Measurements from ENCODE around the gene MUSK. TPM values are rescaled to one million over a fixed set of nuclear protein-coding genes. Genes with fewer than 3 reads are reported as not detected.

MUSK gene
- polyA plus RNA-seq, 1 donor from 2014 or later: not detected

DNA sequence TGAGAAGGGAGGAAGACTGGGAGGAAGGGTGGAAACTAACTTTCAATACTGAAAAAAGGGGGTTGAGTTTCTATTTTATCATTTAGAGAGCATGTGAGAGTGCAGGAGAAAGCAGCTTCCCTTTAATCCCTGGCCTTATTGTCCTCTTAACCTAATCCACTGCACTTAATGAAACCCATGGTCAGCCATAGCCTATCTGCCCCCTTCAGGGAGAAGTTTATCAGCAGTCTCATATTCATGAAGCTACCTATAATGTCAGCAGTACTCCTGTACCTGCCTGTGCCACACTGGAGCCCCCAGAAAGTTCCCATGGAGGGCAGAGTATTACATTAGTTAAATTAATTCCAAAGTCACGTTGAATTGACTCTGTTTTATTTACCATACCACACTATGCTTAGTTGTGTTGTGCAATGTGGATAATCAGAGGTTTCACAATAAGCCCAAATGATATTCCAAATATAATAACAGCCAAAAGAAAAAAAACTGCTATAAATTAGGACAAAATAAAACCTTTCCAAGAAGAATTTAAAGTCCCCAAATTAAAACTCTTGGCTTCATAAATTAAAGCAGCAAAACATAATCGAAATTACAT, 62.9 kb downstream of the MUSK start:
- H3K4me3 Mint-ChIP-seq: no peak overlapping the region
- H3K27me3 Mint-ChIP-seq: no peaks in the 10 kb centered on the region
- H3K36me3 Mint-ChIP-seq: no peaks in the 10 kb centered on the region
- no peak overlapping the region for H3K27ac Mint-ChIP-seq
- peaks cover 2 to 7% (median 2%) of the 10 kb centered on the region in 3 donors for H3K9me3 Mint-ChIP-seq
- H3K4me1 Mint-ChIP-seq: no peaks in the 10 kb centered on the region

- Mint-ChIP-seq H3K27ac (no peak overlapping the region), H3K36me3 (no peaks in the 10 kb centered on the region), H3K9me3 (peaks cover 4 to 7% (median 6%) of the 10 kb centered on the region in 3 donors), H3K4me3 (no peak overlapping the region), H3K27me3 (no peaks in the 10 kb centered on the region), H3K4me1 (no peaks in the 10 kb centered on the region)
Observed at GRCh38 chr9:110738982-110739381, 70.4 kb downstream of the MUSK start.

DNA sequence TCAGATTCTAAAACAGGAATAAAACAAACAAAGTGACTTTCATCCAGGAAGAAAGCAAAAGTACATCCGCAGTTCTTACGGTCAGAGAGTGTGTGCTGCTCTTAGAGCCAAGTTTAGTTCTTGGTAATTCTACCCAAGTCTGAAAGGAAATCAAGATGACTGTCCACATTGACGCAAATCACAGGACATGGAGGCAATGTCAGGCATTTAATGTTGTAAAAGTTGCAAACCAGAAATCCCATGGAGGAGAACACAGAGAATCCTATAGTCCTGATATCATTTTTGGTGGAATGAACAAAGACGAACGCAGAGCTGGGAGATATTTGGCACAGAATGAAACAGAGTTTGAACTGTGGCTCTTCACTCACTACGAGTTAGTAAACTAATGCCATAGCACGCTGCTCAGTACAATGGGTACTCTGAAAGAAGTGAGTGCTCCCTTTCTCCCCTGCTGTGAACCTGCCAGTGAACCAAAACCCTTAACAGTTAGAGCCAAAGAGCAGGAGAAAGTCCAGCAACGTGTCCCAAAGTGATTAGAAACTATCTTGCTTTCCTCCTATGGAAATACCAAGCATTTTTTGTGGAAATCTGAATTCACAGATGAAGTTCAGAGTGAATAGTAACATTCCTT, 74.3 kb downstream of the MUSK start:
- Mint-ChIP-seq H3K4me1 (no peaks in the 10 kb centered on the region), H3K36me3 (no peaks in the 10 kb centered on the region), H3K27ac (no peak overlapping the region), H3K27me3 (no peaks in the 10 kb centered on the region), H3K4me3 (no peak overlapping the region), H3K9me3 (peaks cover 0 to 5% (median 0%) of the 10 kb centered on the region in 3 donors)

GRCh38 chr9:110744715-110745384, 76.3 kb downstream of the MUSK start:
- Mint-ChIP-seq H3K4me1 (no peaks in the 10 kb centered on the region), H3K4me3 (no peak overlapping the region), H3K36me3 (no peaks in the 10 kb centered on the region), H3K27me3 (no peaks in the 10 kb centered on the region), H3K27ac (no peak overlapping the region), H3K9me3 (peaks cover 0 to 3% (median 0%) of the 10 kb centered on the region in 3 donors)

GRCh38 chr9:110745676-110746075, 77.1 kb downstream of the MUSK start:
- H3K27ac Mint-ChIP-seq: no peak overlapping the region
- no peaks in the 10 kb centered on the region for H3K27me3 Mint-ChIP-seq
- H3K36me3 Mint-ChIP-seq: no peaks in the 10 kb centered on the region
- no peak overlapping the region for H3K4me3 Mint-ChIP-seq
- peaks cover 0 to 3% (median 0%) of the 10 kb centered on the region in 3 donors for H3K9me3 Mint-ChIP-seq
- H3K4me1 Mint-ChIP-seq: no peaks in the 10 kb centered on the region

DNA sequence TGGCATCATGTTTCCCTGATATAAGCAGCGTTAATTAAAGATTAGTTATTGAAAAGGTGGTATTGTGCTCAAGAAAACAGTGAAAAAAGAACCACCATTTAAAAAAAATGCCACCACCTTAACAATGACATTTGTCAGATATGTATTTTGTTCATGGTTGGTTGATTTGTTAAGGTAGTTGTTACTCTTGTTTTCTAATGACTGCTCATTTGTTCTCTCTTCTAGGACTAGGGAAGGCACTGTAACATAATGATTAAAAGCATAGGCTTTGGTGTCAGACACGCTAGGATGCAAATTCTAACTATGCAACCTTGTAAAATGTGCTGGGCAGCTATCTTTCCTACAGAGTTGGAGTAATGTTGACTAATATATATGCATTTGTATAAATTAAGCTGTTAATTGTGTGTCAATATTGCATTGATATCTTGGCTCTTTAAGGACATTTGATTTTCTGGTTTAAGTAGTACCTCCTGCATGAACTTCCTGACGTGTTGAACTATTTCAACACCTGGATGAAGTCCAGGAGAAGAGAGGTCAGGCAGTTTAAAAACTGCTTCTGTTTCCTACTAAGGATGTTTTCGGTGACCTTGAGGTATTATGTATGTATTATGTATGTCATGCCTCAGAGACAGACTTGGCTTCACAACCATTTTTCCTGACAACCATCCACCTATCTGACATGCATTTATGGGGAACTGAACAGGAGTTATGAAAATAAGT, 77.8 kb downstream of the MUSK start:
- no peaks in the 10 kb centered on the region for H3K4me1 Mint-ChIP-seq
- H3K27ac Mint-ChIP-seq: no peak overlapping the region
- H3K36me3 Mint-ChIP-seq: no peaks in the 10 kb centered on the region
- no peaks in the 10 kb centered on the region for H3K27me3 Mint-ChIP-seq
- peaks cover 0 to 2% (median 0%) of the 10 kb centered on the region in 3 donors for H3K9me3 Mint-ChIP-seq
- no peak overlapping the region for H3K4me3 Mint-ChIP-seq

DNA sequence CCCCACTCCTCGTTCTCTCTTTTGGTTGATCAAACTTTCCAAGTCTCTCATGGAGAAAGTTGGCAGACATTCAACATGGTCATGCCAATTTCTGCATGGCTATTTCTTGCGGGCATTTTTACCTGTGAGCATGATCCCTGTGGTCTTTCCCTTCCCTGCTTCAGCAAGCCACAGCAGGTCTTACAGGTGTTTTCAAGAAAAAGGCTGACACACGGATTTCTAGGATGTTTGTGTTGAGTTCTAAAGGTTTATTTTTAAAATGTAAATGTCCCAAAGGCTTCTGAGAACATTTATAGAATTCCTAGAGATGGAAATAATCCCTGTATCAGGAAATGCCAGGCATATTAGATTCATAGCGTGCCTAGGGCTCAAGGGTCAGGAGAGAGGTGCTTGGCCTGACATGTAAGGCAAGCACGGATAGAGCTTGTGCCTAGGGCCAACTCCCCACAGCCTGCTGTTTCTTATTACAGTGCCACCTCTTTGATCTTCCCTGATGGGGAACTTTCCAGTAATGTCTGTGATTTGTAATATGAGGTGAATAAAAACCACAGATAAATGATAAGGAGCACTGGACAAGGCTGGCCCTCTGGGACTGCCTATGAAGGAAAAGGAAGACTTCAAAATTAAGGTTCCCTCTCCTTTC, 79.8 kb downstream of the MUSK start:
- Mint-ChIP-seq H3K27ac (no peak overlapping the region), H3K9me3 (peaks cover 0 to 2% (median 0%) of the 10 kb centered on the region in 3 donors), H3K4me3 (no peak overlapping the region), H3K4me1 (no peaks in the 10 kb centered on the region), H3K36me3 (no peaks in the 10 kb centered on the region), H3K27me3 (no peaks in the 10 kb centered on the region)

- no peak overlapping the region for H3K4me3 Mint-ChIP-seq
Observed at GRCh38 chr9:110750272-110750671, 81.7 kb downstream of the MUSK start.

GRCh38 chr9:110751971-110752370, 83.4 kb downstream of the MUSK start:
- peaks cover 0 to under 1% (median 0%) of the 10 kb centered on the region in 3 donors for H3K9me3 Mint-ChIP-seq
- H3K27me3 Mint-ChIP-seq: no peaks in the 10 kb centered on the region
- H3K36me3 Mint-ChIP-seq: no peaks in the 10 kb centered on the region
- no peak overlapping the region for H3K4me3 Mint-ChIP-seq
- no peaks in the 10 kb centered on the region for H3K4me1 Mint-ChIP-seq
- no peak overlapping the region for H3K27ac Mint-ChIP-seq

More at GRCh38 chr9:110750272-110750671, 81.7 kb downstream of the MUSK start:
- Mint-ChIP-seq H3K27ac (no peak overlapping the region), H3K4me1 (no peaks in the 10 kb centered on the region), H3K27me3 (no peaks in the 10 kb centered on the region), H3K36me3 (no peaks in the 10 kb centered on the region), H3K9me3 (peaks cover 0 to 2% (median 0%) of the 10 kb centered on the region in 3 donors)

- Mint-ChIP-seq H3K9me3 (no peaks in the 10 kb centered on the region), H3K27ac (no peak overlapping the region), H3K27me3 (no peaks in the 10 kb centered on the region), H3K4me3 (no peak overlapping the region), H3K4me1 (no peaks in the 10 kb centered on the region), H3K36me3 (no peaks in the 10 kb centered on the region)
Observed at GRCh38 chr9:110752766-110753165, 84.2 kb downstream of the MUSK start.

DNA sequence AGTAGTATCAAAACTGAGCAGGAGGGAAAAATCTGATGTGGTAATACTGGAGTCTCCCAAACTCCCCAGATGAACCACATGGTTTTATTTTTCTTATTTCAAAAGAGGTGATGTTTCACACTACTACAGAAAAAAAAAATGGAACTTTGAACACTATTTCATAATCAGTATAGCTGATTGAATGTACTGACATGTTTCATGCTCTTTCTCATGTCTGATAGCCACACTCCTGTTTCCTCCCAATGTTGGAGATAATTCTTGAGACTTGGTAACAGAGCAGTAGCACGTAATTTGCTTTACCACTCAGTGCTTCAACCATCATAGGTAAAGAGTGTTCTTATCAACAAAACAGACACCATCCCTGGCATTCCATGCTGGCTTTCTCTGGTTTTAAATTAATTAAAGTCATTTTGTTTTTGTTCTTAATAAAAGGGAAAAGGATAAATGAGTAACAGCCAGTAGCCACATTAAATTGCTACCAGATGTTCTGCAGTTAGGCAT, 85.2 kb downstream of the MUSK start:
- Mint-ChIP-seq H3K4me3 (no peak overlapping the region), H3K27ac (no peak overlapping the region), H3K27me3 (no peaks in the 10 kb centered on the region), H3K9me3 (no peaks in the 10 kb centered on the region), H3K36me3 (no peaks in the 10 kb centered on the region), H3K4me1 (no peaks in the 10 kb centered on the region)

DNA sequence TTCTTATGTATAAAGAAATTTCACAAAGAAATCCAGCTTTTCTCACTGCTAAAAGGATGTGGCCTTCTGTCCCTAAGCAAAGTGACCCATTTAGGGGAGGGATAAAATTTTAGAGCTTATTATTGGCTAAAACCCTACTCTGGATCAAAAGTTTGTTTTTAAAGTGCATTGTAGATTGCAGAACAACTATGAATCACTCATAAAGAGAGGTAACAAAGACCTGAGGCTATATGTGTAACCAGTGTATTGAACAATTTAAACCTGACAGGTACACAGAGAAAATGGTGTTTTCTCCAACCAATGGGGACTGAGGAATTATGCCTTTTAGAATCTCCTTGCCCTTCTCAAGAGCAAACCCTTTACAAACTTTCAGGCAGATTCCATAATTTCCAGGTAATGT, 86.6 kb downstream of the MUSK start:
- no peaks in the 10 kb centered on the region for H3K27me3 Mint-ChIP-seq
- no peak overlapping the region for H3K4me3 Mint-ChIP-seq
- H3K9me3 Mint-ChIP-seq: no peaks in the 10 kb centered on the region
- no peaks in the 10 kb centered on the region for H3K36me3 Mint-ChIP-seq
- no peaks in the 10 kb centered on the region for H3K4me1 Mint-ChIP-seq
- no peak overlapping the region for H3K27ac Mint-ChIP-seq

GRCh38 chr9:110758201-110758600, 89.6 kb downstream of the MUSK start:
- peaks cover 2% of the 10 kb centered on the region for H3K27me3 Mint-ChIP-seq
- H3K9me3 Mint-ChIP-seq: peaks cover 0 to 3% (median 0%) of the 10 kb centered on the region in 3 donors
- H3K4me3 Mint-ChIP-seq: no peak overlapping the region
- H3K36me3 Mint-ChIP-seq: no peaks in the 10 kb centered on the region
- H3K27ac Mint-ChIP-seq: no peak overlapping the region
- H3K4me1 Mint-ChIP-seq: no peaks in the 10 kb centered on the region

DNA sequence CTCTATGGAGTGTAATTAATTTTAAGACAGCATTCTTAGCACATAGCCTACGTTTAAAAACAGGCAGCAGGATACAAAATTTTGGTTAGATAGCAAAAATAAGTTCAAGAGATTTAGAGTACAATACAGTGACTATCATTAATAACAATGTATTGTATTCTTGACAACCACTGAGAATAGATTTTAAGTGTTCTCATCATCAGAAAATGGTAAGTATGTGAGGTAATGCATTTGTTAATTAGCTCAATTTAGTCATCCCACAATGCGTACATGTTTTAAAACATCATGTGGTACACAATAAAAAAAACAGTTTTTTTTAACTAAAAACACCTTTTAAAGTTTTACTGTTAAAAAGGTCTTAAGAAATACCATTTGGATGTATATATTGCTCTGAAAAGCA, 94.2 kb downstream of the MUSK start:
- H3K9me3 Mint-ChIP-seq: peaks cover 0 to 3% (median 0%) of the 10 kb centered on the region in 3 donors
- peaks cover 2% of the 10 kb centered on the region for H3K27me3 Mint-ChIP-seq
- H3K4me3 Mint-ChIP-seq: no peak overlapping the region
- H3K4me1 Mint-ChIP-seq: peaks cover 0 to 2% (median 0%) of the 10 kb centered on the region in 3 donors
- H3K36me3 Mint-ChIP-seq: no peaks in the 10 kb centered on the region
- no peak overlapping the region for H3K27ac Mint-ChIP-seq

DNA sequence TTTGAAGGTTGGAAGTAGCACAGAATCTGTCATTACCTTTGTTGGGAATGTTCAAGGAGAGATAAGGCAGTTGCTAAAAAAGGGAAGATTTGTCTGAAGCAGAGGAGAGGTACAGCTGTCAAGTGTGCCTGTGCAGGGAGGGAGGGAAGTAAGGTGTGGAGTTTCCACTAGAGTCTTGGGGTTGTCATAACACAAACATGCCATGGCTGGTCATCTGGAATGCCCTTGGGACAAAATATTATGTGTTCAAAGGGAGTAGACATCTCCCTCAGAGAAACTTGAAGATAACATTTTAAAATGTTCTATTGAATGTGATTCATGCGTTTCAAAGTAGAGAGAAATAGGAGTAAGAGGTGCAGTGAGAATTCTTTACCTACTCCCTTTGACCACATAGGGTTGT, 95.0 kb downstream of the MUSK start:
- H3K4me3 Mint-ChIP-seq: no peak overlapping the region
- H3K4me1 Mint-ChIP-seq: peaks cover 0 to 2% (median 0%) of the 10 kb centered on the region in 3 donors
- H3K27ac Mint-ChIP-seq: no peak overlapping the region
- H3K36me3 Mint-ChIP-seq: no peaks in the 10 kb centered on the region
- peaks cover 0 to 3% (median 0%) of the 10 kb centered on the region in 3 donors for H3K9me3 Mint-ChIP-seq
- H3K27me3 Mint-ChIP-seq: peaks cover 2% of the 10 kb centered on the region

Data from IgD-negative memory B cell (primary cell).